Fibroblast of skin of right biceps (primary cell): ENCODE data around the gene DIP2A.
A peak's percentile ranks its signal among the peaks of the same experiment; 100 is the strongest.
"Not testable (repeated sequence)": the region's sequence is repeated elsewhere in the genome, so short reads cannot be mapped to it uniquely, and the experiment has no call there.

Experiments
- DNase-seq: peaks from one replicate; pipeline ENCODE4 v3.0.0-alpha.2; 2013

Gene DIP2A

GRCh38 chr21:46559291-46559983 is 100.7 kb downstream of the DIP2A start:
- DNase-seq = no peak

GRCh38 chr21:46560568-46561444 is 102.1 kb downstream of the DIP2A start:
- no peak for DNase-seq

GRCh38 chr21:46561445-46562090 is 102.9 kb downstream of the DIP2A start:
- no peak for DNase-seq

- no peak for DNase-seq
Measured at GRCh38 chr21:46562472-46562871, 103.8 kb downstream of the DIP2A start.

GRCh38 chr21:46562964-46563607 is 104.4 kb downstream of the DIP2A start:
- no peak for DNase-seq

GRCh38 chr21:46564391-46564790 is 105.7 kb downstream of the DIP2A start:
- DNase-seq = peak; percentile 68

GRCh38 chr21:46567348-46567747 is 108.7 kb downstream of the DIP2A start:
- no peak for DNase-seq

GRCh38 chr21:46568562-46568961 is 109.9 kb downstream of the DIP2A start:
- no peak for DNase-seq

- DNase-seq = peak; percentile 59
Measured at GRCh38 chr21:46569081-46569480, 110.4 kb downstream of the DIP2A start.

- DNase-seq = no peak
Measured at GRCh38 chr21:46570119-46570518, 111.4 kb downstream of the DIP2A start.

GRCh38 chr21:46570631-46571030 is 111.9 kb downstream of the DIP2A start:
- no peak for DNase-seq

- DNase-seq = no peak
Measured at GRCh38 chr21:46572850-46573249, 114.2 kb downstream of the DIP2A start.

GRCh38 chr21:46577786-46578185 is 119.1 kb downstream of the DIP2A start:
- DNase-seq = not testable (repeated sequence)

- DNase-seq = not testable (repeated sequence)
Measured at GRCh38 chr21:46579394-46579793, 120.7 kb downstream of the DIP2A start.

- DNase-seq = no peak
Measured at GRCh38 chr21:46581780-46582307, 123.2 kb downstream of the DIP2A start.

GRCh38 chr21:46585191-46585953 is 126.7 kb downstream of the DIP2A start:
- DNase-seq = no peak

GRCh38 chr21:46594276-46594675 is 135.6 kb downstream of the DIP2A start:
- no peak for DNase-seq

- DNase-seq = no peak
Measured at GRCh38 chr21:46596201-46596600, 137.5 kb downstream of the DIP2A start.

- no peak for DNase-seq
Measured at GRCh38 chr21:46597031-46597430, 138.3 kb downstream of the DIP2A start.

GRCh38 chr21:46597896-46598343 is 139.2 kb downstream of the DIP2A start:
- DNase-seq = no peak

GRCh38 chr21:46598581-46599572 is 140.2 kb downstream of the DIP2A start:
- peak; percentile 88 for DNase-seq
